ENCODE results near the gene YDJC.

- TF ChIP-seq CTCF (IDR thresholded peaks at IDR 0.05; ENCODE audit: insufficient read depth, low read length, poor library complexity, severe bottlenecking): no peak
- TF ChIP-seq EZH2phosphoT487 (conservative IDR thresholded peaks at IDR 0.05; ENCODE audit: low read length): no peak
Observed at GRCh38 chr22:21598302-21598701, 31.5 kb downstream of the YDJC start.
